ENCODE measurements around the gene ACTR2. TPM values are rescaled to one million over a fixed set of nuclear protein-coding genes. Genes with fewer than 3 reads are reported as not detected.

ACTR2 gene
- total and polyA plus RNA-seq, 9 of the 15 experiments (the other 6 are each of a cell fraction or from before 2014, with no cell fraction given): 47.3 to 239 (median 108) TPM

GRCh38 chr2:65294701-65295100 is 67.1 kb downstream of the ACTR2 start:
- Histone ChIP-seq H2AFZ (ENCODE audit: low read depth, low read length) (peak overlapping the region; percentile 84), H3K27ac (ENCODE audit: extremely low read depth, low read depth, low read length) (peak overlapping the region; percentile 86), H3K36me3 (ENCODE audit: control insufficient read depth, insufficient read depth, low read length) (no peaks in the 10 kb centered on the region), H4K20me1 (replicated peaks; ENCODE audit: control insufficient read depth, insufficient read depth, low read length) (no peaks in the 10 kb centered on the region), H3K4me2 (ENCODE audit: insufficient read depth, low read length) (peak overlapping the region; percentile 61), H3K4me1 (replicated peaks in 1 of 2; ENCODE audit: control insufficient read depth in 2 of 2, insufficient read depth in 2 of 2, low read length in 2 of 2) (peaks cover 36 to 41% of the 10 kb centered on the region in 2 experiments), H3K4me3 (no peak overlapping the region), H3K9ac (ENCODE audit: insufficient read depth in 1 of 2, low read depth in 2 of 2, low read length in 2 of 2) (peak overlapping the region; percentile 69 to 74; a peak in 3 of 4 replicates), H3K9me1 (ENCODE audit: control insufficient read depth, insufficient read depth, low read length) (no peaks in the 10 kb centered on the region), H3K27me3 (ENCODE audit: control insufficient read depth in 2 of 2, insufficient read depth in 2 of 2, low read length in 2 of 2) (no peaks in the 10 kb centered on the region), H3K9me3 (replicated peaks; ENCODE audit: control insufficient read depth, insufficient read depth, low read depth, low read length) (no peaks in the 10 kb centered on the region), H3K79me2 (ENCODE audit: control insufficient read depth, insufficient read depth, low read length) (no peaks in the 10 kb centered on the region)
- ChIA-PET POLR2A (interaction anchor here (1.0 to 1.6 kb wide), 3 partner anchors 10 to 13 kb away, joined by 3 to 6 read pairs (median 4); no protein-coding TSS in a partner anchor), CTCF (ENCODE audit: low intra/inter-chr PET ratio) (no interaction called here)
- WGBS (ENCODE audit: insufficient coverage, low coverage, missing lambda C conversion rate): 0% methylated on average over 6 of the region's 6 CpGs
- intact Hi-C loops (cut with micrococcal nuclease): no loop called here
- FAIRE-seq (peak; percentile 80), DNase-seq (ENCODE audit: extremely low read depth in 1 of 4, low spot score in 3 of 4) (peak; percentile 82 to 87 (median 82)), ATAC-seq (peak; percentile 81)
- BruUV-seq (replicated peaks): no TSS peak
- in situ Hi-C loops (cut with MboI): no loop called here
- TF ChIP-seq TRIM24 (IDR thresholded peaks at IDR 0.05) (peak; percentile 40 to 51; a peak in 2 of 4 replicates), ZNF232 (CRISPR knock-in tag; IDR thresholded peaks at IDR 0.05) (no peak), ATF1 (CRISPR knock-in tag; IDR thresholded peaks at IDR 0.05) (no peak), ATF1 (tag; IDR thresholded peaks at IDR 0.05) (peak; percentile 58), ARID2 (IDR thresholded peaks at IDR 0.05) (0 out of 2 replicates have a peak, but pooled peaks have one; percentile 17), FOXM1 (IDR thresholded peaks at IDR 0.05; ENCODE audit: low read depth) (peak; percentile 62; the same call in 1 of the 2 replicates), FOXM1 (CRISPR knock-in tag; IDR thresholded peaks at IDR 0.05; ENCODE audit: low read depth) (no peak), ZNF318 (IDR thresholded peaks at IDR 0.05; ENCODE audit: borderline replicate concordance in 1 of 2, low read depth in 1 of 2) (0 out of 4 replicates have a peak, but pooled peaks of 1 of the 2 experiments have one; percentile 26), L3MBTL2 (IDR thresholded peaks at IDR 0.05) (peak; percentile 72), ATF7 (IDR thresholded peaks at IDR 0.05) (peak; percentile 96), ARID1B (IDR thresholded peaks at IDR 0.05) (peak; percentile 95), MTA1 (IDR thresholded peaks at IDR 0.05; ENCODE audit: borderline replicate concordance) (peak; percentile 80; the same call in 1 of the 2 replicates)
- TF ChIP-seq, protein P1, sequence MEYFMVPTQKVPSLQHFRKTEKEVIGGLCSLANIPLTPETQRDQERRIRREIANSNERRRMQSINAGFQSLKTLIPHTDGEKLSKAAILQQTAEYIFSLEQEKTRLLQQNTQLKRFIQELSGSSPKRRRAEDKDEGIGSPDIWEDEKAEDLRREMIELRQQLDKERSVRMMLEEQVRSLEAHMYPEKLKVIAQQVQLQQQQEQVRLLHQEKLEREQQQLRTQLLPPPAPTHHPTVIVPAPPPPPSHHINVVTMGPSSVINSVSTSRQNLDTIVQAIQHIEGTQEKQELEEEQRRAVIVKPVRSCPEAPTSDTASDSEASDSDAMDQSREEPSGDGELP (CRISPR knock-in tag; IDR thresholded peaks at IDR 0.05; ENCODE audit: borderline replicate concordance): no peak
- TF ChIP-seq, protein P2, sequence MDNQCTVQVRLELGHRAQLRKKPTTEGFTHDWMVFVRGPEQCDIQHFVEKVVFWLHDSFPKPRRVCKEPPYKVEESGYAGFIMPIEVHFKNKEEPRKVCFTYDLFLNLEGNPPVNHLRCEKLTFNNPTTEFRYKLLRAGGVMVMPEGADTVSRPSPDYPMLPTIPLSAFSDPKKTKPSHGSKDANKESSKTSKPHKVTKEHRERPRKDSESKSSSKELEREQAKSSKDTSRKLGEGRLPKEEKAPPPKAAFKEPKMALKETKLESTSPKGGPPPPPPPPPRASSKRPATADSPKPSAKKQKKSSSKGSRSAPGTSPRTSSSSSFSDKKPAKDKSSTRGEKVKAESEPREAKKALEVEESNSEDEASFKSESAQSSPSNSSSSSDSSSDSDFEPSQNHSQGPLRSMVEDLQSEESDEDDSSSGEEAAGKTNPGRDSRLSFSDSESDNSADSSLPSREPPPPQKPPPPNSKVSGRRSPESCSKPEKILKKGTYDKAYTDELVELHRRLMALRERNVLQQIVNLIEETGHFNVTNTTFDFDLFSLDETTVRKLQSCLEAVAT (IDR thresholded peaks at IDR 0.05): no peak

All from K562 (cell line).